ENCODE measurements around the gene DPYD.

DPYD gene

DNA sequence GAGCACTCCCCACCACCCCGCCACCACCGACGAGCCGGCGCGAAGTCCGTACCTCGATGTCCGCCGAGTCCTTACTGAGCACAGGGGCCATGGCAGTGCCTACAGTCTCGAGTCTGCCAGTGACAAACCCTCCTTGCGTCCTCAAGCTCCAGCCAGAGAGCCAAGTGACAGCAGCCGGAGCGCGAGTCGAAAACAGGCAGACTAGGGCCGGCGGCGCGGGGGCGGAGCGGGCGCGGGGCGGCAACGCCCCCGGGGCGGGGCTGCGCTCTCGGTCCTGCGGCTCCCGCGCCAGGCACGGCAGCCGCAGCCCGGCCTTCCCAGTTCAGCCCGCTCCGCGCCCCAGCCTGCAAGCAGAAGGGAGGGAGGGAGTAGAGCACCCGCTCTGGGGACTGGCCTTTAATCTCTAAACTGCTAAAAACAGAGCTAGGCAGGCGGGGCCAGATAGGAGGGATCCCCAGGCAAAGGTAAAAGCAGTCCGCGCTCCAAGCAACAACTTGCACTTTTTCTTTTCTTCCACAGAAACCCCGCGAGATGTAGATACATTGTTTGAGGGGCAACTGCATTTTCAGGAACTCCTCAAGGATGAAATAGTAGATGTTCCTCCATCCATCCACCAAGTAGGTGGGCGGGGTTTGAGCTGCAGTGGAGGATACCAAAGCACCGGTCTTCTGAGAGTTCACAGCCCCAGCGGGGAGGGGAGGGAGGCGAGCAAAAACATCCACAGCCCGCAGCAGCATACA lies at the start of gene DPYD:
Gene DPYD (minus strand): TSS at position 203 of the 740 bp plus-strand sequence. CDS start 112 bp downstream, at position 91.
- Histone ChIP-seq H3K27ac (ENCODE audit: low read length) (peak within 1 kb of the TSS; percentile 90), H3K27me3 (ENCODE audit: low read depth, low read length) (no peaks in the 10 kb centered on the region), H3K4me1 (ENCODE audit: control insufficient read depth in 1 of 2, insufficient read depth in 2 of 2, low read length in 2 of 2) (peaks cover 7 to 22% of the 10 kb centered on the region in 2 donors), H3K4me3 (ENCODE audit: low read depth in 1 of 2, low read length in 2 of 2) (peak within 1 kb of the TSS; percentile 96), H3K36me3 (ENCODE audit: control insufficient read depth in 1 of 2, insufficient read depth in 2 of 2, low read length in 2 of 2) (peaks cover 0 to 6% of the 10 kb centered on the region in 2 donors), H3K9me3 (ENCODE audit: control insufficient read depth in 1 of 2, low read length in 2 of 2) (no peaks in the 10 kb centered on the region)

DNA sequence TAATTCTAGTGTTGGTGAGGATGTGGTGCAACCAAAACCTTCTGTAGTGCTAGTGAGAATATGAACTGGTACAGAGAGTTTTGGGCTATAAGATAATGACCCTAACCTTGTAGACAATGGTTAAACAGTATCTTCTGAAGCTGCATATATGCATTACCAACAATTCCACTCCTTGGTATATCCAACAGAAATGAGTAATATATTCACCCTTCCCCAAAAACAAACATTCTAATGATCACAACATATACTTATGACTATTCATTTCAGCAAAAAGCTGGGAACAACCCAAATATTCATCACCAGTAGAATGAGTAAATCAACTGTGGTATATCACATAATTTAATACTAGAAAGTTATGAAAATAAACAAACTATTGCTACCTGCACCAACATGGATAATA lies 39.6 kb upstream of the DPYD start:
- Histone ChIP-seq H3K27me3 (ENCODE audit: low read depth, low read length) (no peaks in the 10 kb centered on the region), H3K27ac (ENCODE audit: low read length) (no peak overlapping the region), H3K4me3 (ENCODE audit: low read depth in 1 of 2, low read length in 2 of 2) (no peak overlapping the region), H3K4me1 (ENCODE audit: control insufficient read depth in 1 of 2, insufficient read depth in 2 of 2, low read length in 2 of 2) (no peaks in the 10 kb centered on the region), H3K9me3 (ENCODE audit: control insufficient read depth in 1 of 2, low read length in 2 of 2) (no peaks in the 10 kb centered on the region), H3K36me3 (ENCODE audit: control insufficient read depth in 1 of 2, insufficient read depth in 2 of 2, low read length in 2 of 2) (no peaks in the 10 kb centered on the region)

DNA sequence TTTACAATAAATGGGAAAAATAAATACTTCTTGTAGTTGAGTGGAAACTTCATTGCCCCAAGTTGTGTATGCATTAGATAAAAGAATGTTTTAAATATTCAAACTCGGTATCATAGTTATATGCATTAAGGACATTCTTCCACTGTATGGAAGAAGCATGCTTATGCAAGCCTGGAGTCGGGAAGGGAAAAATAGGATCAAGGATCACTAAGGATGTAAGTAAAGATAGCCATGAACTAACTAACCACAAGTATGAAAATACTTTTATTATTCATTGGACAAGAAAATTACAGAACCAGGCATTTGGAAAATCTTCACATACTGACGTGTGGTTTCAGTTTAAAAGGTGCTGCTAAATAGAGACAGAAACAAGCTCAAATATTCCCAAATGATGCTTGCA lies 26.9 kb upstream of the DPYD start:
- Histone ChIP-seq H3K27me3 (ENCODE audit: low read depth, low read length) (no peaks in the 10 kb centered on the region), H3K9me3 (ENCODE audit: control insufficient read depth in 1 of 2, low read length in 2 of 2) (no peaks in the 10 kb centered on the region), H3K4me1 (ENCODE audit: control insufficient read depth in 1 of 2, insufficient read depth in 2 of 2, low read length in 2 of 2) (no peaks in the 10 kb centered on the region), H3K27ac (ENCODE audit: low read length) (no peak overlapping the region), H3K4me3 (ENCODE audit: low read depth in 1 of 2, low read length in 2 of 2) (no peak overlapping the region), H3K36me3 (ENCODE audit: control insufficient read depth in 1 of 2, insufficient read depth in 2 of 2, low read length in 2 of 2) (no peaks in the 10 kb centered on the region)

DNA sequence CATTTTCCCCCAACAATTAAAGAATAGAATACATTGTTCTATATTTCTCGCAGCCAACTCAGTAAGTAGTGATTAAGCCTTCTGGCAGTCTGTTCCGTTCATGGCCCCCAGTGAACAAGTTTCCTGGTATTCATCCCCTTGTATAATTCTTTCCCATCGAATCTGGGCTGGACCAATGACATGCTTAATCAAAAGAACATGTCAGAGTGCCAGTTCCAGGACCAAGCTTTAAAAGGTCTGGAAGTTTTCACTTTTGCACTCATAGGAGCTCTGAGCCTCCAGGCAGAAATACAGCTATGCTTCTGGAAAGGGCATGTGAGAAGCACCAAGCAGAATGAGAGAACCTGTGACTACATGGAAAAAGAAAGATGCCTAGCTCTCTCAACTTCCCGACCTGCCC lies 22.5 kb upstream of the DPYD start:
- Histone ChIP-seq H3K4me3 (ENCODE audit: low read depth in 1 of 2, low read length in 2 of 2) (no peak overlapping the region), H3K4me1 (ENCODE audit: control insufficient read depth in 1 of 2, insufficient read depth in 2 of 2, low read length in 2 of 2) (no peaks in the 10 kb centered on the region), H3K27ac (ENCODE audit: low read length) (no peak overlapping the region), H3K27me3 (ENCODE audit: low read depth, low read length) (no peaks in the 10 kb centered on the region), H3K9me3 (ENCODE audit: control insufficient read depth in 1 of 2, low read length in 2 of 2) (no peaks in the 10 kb centered on the region), H3K36me3 (ENCODE audit: control insufficient read depth in 1 of 2, insufficient read depth in 2 of 2, low read length in 2 of 2) (no peaks in the 10 kb centered on the region)

DNA sequence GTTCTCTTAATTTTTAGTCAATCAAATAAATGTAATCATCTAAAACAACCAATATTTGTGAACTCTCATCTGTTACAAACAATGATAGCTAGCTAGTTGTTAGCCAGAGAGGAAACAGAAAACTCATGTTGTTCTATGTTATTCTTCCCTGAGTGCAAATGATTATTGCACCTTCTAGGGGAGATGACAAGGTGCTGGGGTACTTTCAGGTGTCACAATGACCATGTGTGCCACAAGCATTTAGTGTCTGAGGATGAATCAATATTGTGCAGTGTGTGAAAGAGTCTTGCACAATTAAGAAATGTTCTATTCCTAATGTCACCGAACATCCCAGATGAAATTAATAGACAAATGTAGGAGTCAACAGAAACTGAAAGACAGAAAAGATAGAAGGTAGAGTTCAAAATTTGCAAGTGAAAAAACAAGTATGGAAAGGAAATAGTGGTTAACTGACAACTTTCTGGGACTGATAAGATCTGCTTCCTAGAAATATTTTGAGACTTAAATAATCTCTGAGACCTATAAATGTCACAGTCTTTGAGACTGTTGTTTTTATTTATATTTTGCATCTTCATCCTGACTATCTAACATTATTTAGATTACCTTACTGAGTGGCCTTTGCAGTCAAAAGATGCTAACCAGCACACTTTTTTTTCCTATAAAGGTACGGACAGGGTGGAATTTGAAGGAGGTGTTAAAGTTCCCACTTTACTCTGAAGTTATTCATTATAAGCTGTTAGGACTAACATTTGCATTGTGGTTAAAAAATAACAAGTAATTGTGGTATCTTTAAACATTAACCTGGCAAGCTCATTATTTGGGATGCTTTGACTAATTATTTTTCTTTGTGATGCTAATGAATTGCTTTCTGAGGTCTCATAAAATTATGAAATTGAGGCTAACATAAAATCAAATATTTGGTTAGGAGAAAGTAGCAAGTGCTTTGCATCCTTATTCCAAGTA lies 21.6 kb upstream of the DPYD start:
- Histone ChIP-seq H3K36me3 (ENCODE audit: control insufficient read depth in 1 of 2, insufficient read depth in 2 of 2, low read length in 2 of 2) (no peaks in the 10 kb centered on the region), H3K4me3 (ENCODE audit: low read depth in 1 of 2, low read length in 2 of 2) (no peak overlapping the region), H3K27me3 (ENCODE audit: low read depth, low read length) (no peaks in the 10 kb centered on the region), H3K9me3 (ENCODE audit: control insufficient read depth in 1 of 2, low read length in 2 of 2) (no peaks in the 10 kb centered on the region), H3K27ac (ENCODE audit: low read length) (no peak overlapping the region), H3K4me1 (ENCODE audit: control insufficient read depth in 1 of 2, insufficient read depth in 2 of 2, low read length in 2 of 2) (no peaks in the 10 kb centered on the region)

DNA sequence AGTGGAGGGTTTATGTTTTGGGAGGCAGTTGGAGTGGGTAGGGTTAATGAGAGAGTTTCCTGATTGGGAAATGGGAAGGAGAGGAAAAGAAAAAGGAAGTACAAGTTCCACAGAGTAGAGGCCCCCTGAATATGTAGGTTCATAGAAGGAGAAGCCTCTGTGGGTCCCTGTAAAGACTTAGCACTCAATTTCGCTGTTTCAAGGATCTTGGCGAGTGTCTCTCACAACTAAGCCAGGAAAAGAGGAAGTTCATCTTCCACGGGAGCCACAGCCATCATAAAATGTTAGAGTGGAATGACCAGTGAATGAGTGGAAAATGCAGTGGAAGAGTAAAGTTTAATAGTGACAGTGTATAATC lies 17.4 kb upstream of the DPYD start:
- H3K36me3 ChIP-seq (ENCODE audit: control insufficient read depth in 1 of 2, insufficient read depth in 2 of 2, low read length in 2 of 2) = no peaks in the 10 kb centered on the region
- no peaks in the 10 kb centered on the region for H3K4me1 ChIP-seq (ENCODE audit: control insufficient read depth in 1 of 2, insufficient read depth in 2 of 2, low read length in 2 of 2)
- H3K9me3 ChIP-seq (ENCODE audit: control insufficient read depth in 1 of 2, low read length in 2 of 2) = no peaks in the 10 kb centered on the region
- H3K27ac ChIP-seq (ENCODE audit: low read length) = no peak overlapping the region
- no peak overlapping the region for H3K4me3 ChIP-seq (ENCODE audit: low read depth in 1 of 2, low read length in 2 of 2)
- no peaks in the 10 kb centered on the region for H3K27me3 ChIP-seq (ENCODE audit: low read depth, low read length)

DNA sequence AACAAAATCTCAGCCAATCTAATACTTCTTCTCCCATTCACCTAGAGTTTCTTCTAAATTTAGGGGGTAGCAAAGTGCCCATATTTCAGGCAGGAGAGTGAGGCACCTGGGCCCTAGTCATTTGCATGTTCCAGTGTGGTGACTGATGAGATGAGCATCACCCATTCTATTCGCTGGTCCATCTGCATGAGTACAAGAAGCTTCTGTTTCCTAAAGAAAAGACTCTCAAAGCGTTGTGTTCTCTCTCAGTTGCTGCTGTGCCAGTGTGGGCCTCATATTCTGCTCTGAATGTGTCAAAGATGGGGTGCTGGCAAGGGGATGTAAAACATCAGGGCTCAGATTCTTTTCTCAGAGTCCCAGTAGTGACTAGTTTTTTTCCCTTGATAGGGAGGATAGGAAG lies 16.1 kb upstream of the DPYD start:
- Histone ChIP-seq H3K4me3 (ENCODE audit: low read depth in 1 of 2, low read length in 2 of 2) (no peak overlapping the region), H3K27ac (ENCODE audit: low read length) (no peak overlapping the region)

DNA sequence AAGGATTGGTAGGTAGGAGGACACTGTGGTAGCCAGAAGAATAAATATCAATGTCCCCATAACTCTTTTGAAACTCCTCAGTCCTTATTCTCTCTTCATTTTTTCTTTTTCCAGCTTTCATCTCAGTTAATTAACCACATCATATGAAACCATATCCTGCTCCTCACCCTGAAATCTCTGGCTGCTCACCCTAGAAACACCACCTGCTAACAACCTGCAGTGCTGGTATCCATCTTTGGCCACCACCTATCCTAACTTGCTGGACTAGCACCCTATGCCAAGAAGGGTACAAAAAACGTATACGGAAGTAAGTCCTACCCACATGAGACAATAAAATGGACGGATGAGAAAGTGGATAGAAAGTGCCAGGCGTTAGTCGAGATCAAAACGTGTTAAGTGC lies 13.7 kb upstream of the DPYD start:
- H3K36me3 ChIP-seq (ENCODE audit: control insufficient read depth in 1 of 2, insufficient read depth in 2 of 2, low read length in 2 of 2) = no peaks in the 10 kb centered on the region
- H3K9me3 ChIP-seq (ENCODE audit: control insufficient read depth in 1 of 2, low read length in 2 of 2) = no peaks in the 10 kb centered on the region
- no peak overlapping the region for H3K27ac ChIP-seq (ENCODE audit: low read length)
- no peaks in the 10 kb centered on the region for H3K27me3 ChIP-seq (ENCODE audit: low read depth, low read length)
- H3K4me1 ChIP-seq (ENCODE audit: control insufficient read depth in 1 of 2, insufficient read depth in 2 of 2, low read length in 2 of 2) = no peaks in the 10 kb centered on the region
- H3K4me3 ChIP-seq (ENCODE audit: low read depth in 1 of 2, low read length in 2 of 2) = no peak overlapping the region

More for the DNA sequence above, 16.1 kb upstream of the DPYD start:
- Histone ChIP-seq H3K4me1 (ENCODE audit: control insufficient read depth in 1 of 2, insufficient read depth in 2 of 2, low read length in 2 of 2) (no peaks in the 10 kb centered on the region), H3K27me3 (ENCODE audit: low read depth, low read length) (no peaks in the 10 kb centered on the region), H3K9me3 (ENCODE audit: control insufficient read depth in 1 of 2, low read length in 2 of 2) (no peaks in the 10 kb centered on the region), H3K36me3 (ENCODE audit: control insufficient read depth in 1 of 2, insufficient read depth in 2 of 2, low read length in 2 of 2) (no peaks in the 10 kb centered on the region)

DNA sequence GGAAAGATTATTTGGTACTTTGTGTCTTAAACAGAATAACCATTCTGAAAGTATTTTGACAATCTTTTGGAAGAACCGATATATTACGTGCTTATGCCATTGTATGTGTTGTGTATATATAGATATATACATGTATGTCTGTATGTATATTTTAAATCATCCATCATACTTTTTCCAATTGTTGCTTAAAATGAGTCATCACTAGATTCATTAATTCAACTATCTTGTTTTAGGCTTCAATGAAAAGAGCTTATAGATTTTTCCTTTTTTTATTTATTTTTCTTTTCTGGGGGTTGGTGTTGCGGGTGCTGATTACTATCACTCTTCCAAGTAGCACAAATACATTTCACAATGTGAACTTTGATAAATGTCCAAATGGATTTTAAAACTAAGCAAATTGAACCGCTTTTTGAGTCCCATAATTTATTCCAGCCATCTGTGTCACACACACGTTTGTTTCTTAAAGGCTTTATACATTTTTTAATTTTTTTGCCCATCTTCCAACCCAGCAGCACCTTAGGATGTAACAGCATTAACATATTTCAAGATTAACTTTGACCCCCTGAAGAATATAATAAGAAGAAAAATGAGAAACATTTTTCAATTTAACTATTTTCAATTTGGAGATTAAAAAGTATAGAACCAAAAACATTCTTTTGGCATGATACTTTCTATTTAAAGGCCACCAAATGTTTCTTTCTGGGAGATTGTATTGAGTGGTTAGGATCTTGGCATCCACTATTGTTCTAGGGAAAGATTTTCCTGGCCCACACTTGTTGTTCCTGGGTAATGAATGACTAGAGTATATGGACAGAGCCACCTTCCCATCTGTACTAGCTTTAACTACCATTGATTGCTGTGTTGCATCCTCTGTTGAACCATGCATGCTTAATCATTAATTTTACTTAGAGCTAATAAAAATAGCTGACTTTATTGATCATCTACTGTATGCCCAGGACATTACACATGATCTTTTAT lies 9.3 kb upstream of the DPYD start:
- no peaks in the 10 kb centered on the region for H3K36me3 ChIP-seq (ENCODE audit: control insufficient read depth in 1 of 2, insufficient read depth in 2 of 2, low read length in 2 of 2)
- H3K27ac ChIP-seq (ENCODE audit: low read length) = no peak overlapping the region
- no peaks in the 10 kb centered on the region for H3K9me3 ChIP-seq (ENCODE audit: control insufficient read depth in 1 of 2, low read length in 2 of 2)
- H3K27me3 ChIP-seq (ENCODE audit: low read depth, low read length) = no peaks in the 10 kb centered on the region
- no peak overlapping the region for H3K4me3 ChIP-seq (ENCODE audit: low read depth in 1 of 2, low read length in 2 of 2)
- H3K4me1 ChIP-seq (ENCODE audit: control insufficient read depth in 1 of 2, insufficient read depth in 2 of 2, low read length in 2 of 2) = no peaks in the 10 kb centered on the region

DNA sequence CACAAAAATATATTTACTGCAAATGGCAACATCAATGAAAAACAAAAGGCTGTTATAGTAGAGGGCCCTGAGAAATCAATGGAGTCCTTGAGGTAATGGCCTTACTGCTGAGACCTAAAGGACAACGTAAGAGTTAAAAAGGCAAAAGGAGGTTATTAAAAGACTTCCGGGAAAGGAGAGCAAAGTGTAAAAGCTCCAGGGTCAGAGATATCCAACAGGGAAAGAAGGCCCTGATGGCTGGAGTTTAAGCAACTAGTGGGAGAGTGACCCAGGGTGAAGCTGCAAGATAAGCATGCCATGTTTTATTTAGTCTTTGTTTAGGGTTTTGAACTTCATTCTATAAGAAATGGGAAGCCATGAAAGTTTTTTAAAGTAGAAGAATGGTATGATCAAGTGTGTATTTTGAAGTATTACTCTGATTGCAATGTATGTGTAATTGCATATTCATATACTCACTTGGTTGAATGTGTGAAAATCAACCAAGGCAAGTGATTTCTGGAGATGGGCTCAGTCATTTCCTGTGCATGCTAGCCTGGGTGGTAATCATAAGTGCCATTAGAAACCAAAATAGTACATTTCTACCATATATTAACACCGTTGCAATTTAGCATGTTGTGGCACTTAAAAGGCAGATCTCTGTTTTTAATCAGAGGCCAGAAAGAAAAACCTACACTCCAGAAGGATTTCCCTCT lies 5.3 kb upstream of the DPYD start:
- Histone ChIP-seq H3K36me3 (ENCODE audit: control insufficient read depth in 1 of 2, insufficient read depth in 2 of 2, low read length in 2 of 2) (no peaks in the 10 kb centered on the region), H3K4me1 (ENCODE audit: control insufficient read depth in 1 of 2, insufficient read depth in 2 of 2, low read length in 2 of 2) (no peaks in the 10 kb centered on the region), H3K27me3 (ENCODE audit: low read depth, low read length) (no peaks in the 10 kb centered on the region), H3K27ac (ENCODE audit: low read length) (no peak overlapping the region), H3K9me3 (ENCODE audit: control insufficient read depth in 1 of 2, low read length in 2 of 2) (no peaks in the 10 kb centered on the region), H3K4me3 (ENCODE audit: low read depth in 1 of 2, low read length in 2 of 2) (no peak overlapping the region)

Data from muscle layer of duodenum (tissue), 2 donors.